ENCODE results near the gene TRIB2. TPM values are rescaled to one million over a fixed set of nuclear protein-coding genes. Genes with fewer than 3 reads are reported as not detected.

The TRIB2 gene
- total and polyA plus RNA-seq, 3 experiments from 2014 or later, result 9.4 to 48.6 (median 9.6) TPM

DNA sequence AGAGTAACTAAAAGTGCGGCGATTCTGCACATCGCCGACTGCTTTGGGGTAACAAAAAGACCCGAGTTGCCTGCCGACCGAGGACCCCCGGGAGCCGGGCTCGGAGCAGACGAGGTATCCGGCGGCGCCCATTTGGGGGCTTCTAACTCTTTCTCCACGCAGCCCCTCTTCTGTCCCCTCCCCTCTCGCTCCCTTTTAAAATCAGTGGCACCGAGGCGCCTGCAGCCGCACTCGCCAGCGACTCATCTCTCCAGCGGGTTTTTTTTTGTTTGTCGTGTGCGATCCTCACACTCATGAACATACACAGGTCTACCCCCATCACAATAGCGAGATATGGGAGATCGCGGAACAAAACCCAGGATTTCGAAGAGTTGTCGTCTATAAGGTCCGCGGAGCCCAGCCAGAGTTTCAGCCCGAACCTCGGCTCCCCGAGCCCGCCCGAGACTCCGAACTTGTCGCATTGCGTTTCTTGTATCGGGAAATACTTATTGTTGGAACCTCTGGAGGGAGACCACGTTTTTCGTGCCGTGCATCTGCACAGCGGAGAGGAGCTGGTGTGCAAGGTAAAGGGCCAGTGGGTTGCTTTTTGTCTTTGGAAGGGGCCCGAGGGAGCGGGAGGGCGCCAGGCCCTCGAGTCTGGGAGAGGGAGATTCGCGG, 1.4 kb downstream of the TRIB2 start:
- H3K36me3 Mint-ChIP-seq, result peaks cover 0 to 35% (median 10%) of the 10 kb centered on the region in 3 donors
- H3K4me3 Mint-ChIP-seq, result peak overlapping the region; percentile 93 to 100 (median 99)
- POLR2A ChIA-PET, result interaction anchor here (0.6 to 4.0 kb wide), 15 partner anchors 9 to 889 kb away, joined by 3 to 27 read pairs (median 8); no protein-coding TSS in a partner anchor

DNA sequence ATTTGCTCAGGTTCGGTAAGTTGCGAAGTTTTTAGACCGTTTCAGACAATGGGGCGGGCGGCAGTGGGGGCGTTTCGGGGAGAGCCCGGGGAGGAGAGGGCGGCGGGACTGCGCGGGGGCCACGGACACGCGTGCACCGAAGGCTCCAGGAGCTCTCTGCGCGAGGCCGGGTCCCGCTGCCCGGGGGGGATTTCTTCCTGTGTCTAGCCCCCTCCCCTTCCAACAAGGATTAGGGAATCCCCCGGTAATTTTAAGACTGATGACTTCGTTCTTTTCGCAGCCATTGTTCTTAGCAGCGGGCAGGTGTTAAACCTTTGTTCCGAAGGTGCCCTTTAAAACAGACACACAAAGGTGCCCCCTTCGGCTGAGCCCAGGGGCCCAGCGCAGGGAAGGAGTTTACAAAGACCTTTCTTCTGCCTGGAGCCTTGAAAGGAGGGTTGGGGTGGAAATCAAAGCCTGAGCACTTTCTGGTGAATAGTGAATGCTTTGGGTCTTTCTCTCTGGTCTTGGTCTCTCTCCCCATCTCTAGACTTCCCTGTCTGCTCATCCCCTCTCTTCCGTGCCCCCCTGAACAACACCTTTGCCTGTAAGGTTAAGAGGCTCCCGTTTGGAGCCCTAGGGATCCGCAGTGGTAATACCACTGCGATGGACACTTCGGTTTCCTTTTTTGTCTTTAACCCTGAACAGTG, 2.1 kb downstream of the TRIB2 start:
- Mint-ChIP-seq H3K4me3 (peak overlapping the region; percentile 93 to 100 (median 99)), H3K36me3 (peaks cover 0 to 42% (median 16%) of the 10 kb centered on the region in 3 donors), H3K4me1 (peaks cover 62 to 70% (median 64%) of the 10 kb centered on the region in 3 donors), H3K9me3 (peaks cover 0 to 2% (median 0%) of the 10 kb centered on the region in 5 donors), H3K27ac (peak overlapping the region; percentile 86 to 99 (median 96)), H3K27me3 (peaks cover 0 to 2% of the 10 kb centered on the region in 2 donors)
- peak in 4 of 5 donors; percentile 19 to 28 (median 24) for DNase-seq
- POLR2A ChIA-PET, result interaction anchor here (0.7 to 4.0 kb wide), 3 partner anchors 9 to 300 kb away, joined by 3 to 27 read pairs (median 13); no protein-coding TSS in a partner anchor
- no peaks in the 10 kb centered on the region for H3K27me3 ChIP-seq (ENCODE audit: insufficient read depth, low read length, poor library complexity, severe bottlenecking)
- H3K36me3 ChIP-seq (ENCODE audit: insufficient read depth, low read length), result peaks cover 14% of the 10 kb centered on the region
- CTCF ChIA-PET, result interaction anchor here (1.3 to 4.2 kb wide), 6 partner anchors 9 to 288 kb away, joined by 3 to 45 read pairs (median 20); no protein-coding TSS in a partner anchor
- peak overlapping the region; percentile 83 for H3K27ac ChIP-seq (ENCODE audit: low read depth, low read length)
- peak overlapping the region; percentile 80 for H3K4me3 ChIP-seq (ENCODE audit: low read length)
- H3K4me1 ChIP-seq (ENCODE audit: insufficient read depth, low read length), result peaks cover 54% of the 10 kb centered on the region
- H3K9me3 ChIP-seq (ENCODE audit: low read length), result no peaks in the 10 kb centered on the region

More for the DNA sequence above, 1.4 kb downstream of the TRIB2 start:
- Mint-ChIP-seq H3K27ac (peak overlapping the region; percentile 86 to 99 (median 96)), H3K4me1 (peaks cover 56 to 65% (median 57%) of the 10 kb centered on the region in 3 donors), H3K9me3 (peaks cover 0 to 2% (median 0%) of the 10 kb centered on the region in 5 donors), H3K27me3 (peaks cover 0 to 2% of the 10 kb centered on the region in 2 donors)
- no peaks in the 10 kb centered on the region for H3K27me3 ChIP-seq (ENCODE audit: insufficient read depth, low read length, poor library complexity, severe bottlenecking)
- H3K27ac ChIP-seq (ENCODE audit: low read depth, low read length), result peak overlapping the region; percentile 83
- H3K4me3 ChIP-seq (ENCODE audit: low read length), result peak overlapping the region; percentile 80
- peak in 3 of 5 donors; percentile 36 to 58 (median 38) for DNase-seq
- peaks cover 49% of the 10 kb centered on the region for H3K4me1 ChIP-seq (ENCODE audit: insufficient read depth, low read length)
- no peaks in the 10 kb centered on the region for H3K9me3 ChIP-seq (ENCODE audit: low read length)
- CTCF ChIA-PET, result interaction anchor here (0.7 to 4.2 kb wide), 16 partner anchors 9 to 889 kb away, joined by 3 to 76 read pairs (median 10); no protein-coding TSS in a partner anchor
- H3K36me3 ChIP-seq (ENCODE audit: insufficient read depth, low read length), result peaks cover 7% of the 10 kb centered on the region

DNA sequence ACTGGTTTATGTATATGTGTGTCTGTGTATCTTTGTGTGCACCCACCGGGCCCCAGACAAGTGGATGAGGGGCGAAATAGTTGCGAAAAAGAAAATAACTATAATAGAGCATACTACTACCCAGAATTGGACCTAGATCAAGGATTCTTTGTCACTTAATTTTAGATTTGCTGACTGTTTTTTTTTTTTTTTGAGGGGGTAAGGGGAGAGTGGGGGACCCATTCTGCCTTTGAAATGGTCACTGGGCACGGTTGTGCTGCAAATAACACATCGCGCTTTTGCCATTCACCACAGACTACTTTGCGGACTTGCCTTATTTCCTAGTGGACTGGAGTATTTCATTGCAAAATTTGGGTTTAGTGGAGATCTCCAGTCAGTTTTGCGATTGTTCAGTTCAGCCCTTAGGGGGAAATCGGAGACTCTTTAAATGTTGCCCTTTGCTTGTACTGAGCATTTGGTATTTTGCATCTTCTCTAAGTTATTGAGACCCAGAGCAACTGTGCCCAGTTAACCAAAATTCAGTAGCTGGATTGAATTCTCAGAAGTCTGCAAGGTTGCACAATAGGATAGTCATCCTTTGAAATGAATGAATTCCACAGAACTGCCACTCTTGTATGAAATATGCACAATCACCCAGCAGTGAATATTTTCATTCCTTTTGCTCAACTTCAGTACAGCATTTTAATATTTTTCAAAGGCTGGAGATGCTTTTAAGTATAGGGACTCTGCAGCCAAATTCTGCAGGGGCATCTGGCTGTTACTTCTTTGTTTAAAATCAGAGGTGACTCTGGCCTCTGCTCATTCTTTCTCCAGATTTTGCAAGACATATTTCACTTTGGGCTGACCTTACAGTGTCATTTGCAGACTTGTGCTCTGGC, 2.9 kb downstream of the TRIB2 start:
- POLR2A ChIA-PET, result interaction anchor here (0.7 kb wide), 1 partner anchor 277 kb away, joined by 3 read pairs; no protein-coding TSS in a partner anchor
- peaks cover 60% of the 10 kb centered on the region for H3K4me1 ChIP-seq (ENCODE audit: insufficient read depth, low read length)
- peaks cover 3 to 50% (median 21%) of the 10 kb centered on the region in 3 donors for H3K36me3 Mint-ChIP-seq

DNA sequence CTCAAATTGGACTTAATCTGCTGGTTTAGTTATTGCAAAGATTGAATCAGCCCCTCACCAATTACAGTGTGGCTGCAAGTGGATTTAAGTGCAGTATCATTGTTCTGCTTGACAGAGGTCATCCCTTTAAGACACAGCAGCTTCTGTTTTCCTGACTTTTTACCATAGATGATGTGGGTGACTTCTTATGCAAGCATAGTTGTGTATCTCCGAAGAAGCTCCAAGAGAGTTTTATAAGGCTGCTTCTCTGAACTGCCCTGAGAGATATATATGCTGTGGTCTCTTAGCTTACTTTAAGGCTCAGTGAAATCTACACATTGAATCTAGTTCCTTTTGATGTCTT, 3.5 kb downstream of the TRIB2 start:
- Histone ChIP-seq H3K36me3 (ENCODE audit: insufficient read depth, low read length) (peaks cover 28% of the 10 kb centered on the region), H3K4me3 (ENCODE audit: low read length) (peak overlapping the region; percentile 80), H3K4me1 (ENCODE audit: insufficient read depth, low read length) (peaks cover 60% of the 10 kb centered on the region), H3K27me3 (ENCODE audit: insufficient read depth, low read length, poor library complexity, severe bottlenecking) (no peaks in the 10 kb centered on the region), H3K9me3 (ENCODE audit: low read length) (no peaks in the 10 kb centered on the region), H3K27ac (ENCODE audit: low read depth, low read length) (no peak overlapping the region)
- Mint-ChIP-seq H3K36me3 (peaks cover 10 to 56% (median 24%) of the 10 kb centered on the region in 3 donors), H3K27me3 (peaks cover 0 to 2% of the 10 kb centered on the region in 2 donors), H3K4me3 (peak overlapping the region; percentile 93 to 100 (median 99)), H3K9me3 (peaks cover 0 to 2% (median 0%) of the 10 kb centered on the region in 5 donors), H3K4me1 (peaks cover 66 to 73% (median 70%) of the 10 kb centered on the region in 3 donors), H3K27ac (peak overlapping the region in 6 of 8 donors; percentile 27 to 88 (median 63))
- ChIA-PET POLR2A (interaction anchor here (0.6 to 0.7 kb wide), 2 partner anchors 277 to 287 kb away, joined by 3 read pairs; no protein-coding TSS in a partner anchor), CTCF (interaction anchor here (0.8 to 2.4 kb wide), 5 partner anchors 16 to 941 kb away, joined by 3 to 11 read pairs (median 4); no protein-coding TSS in a partner anchor)
- DNase-seq, result no peak

More for the DNA sequence above, 2.9 kb downstream of the TRIB2 start:
- peaks cover 0 to 2% of the 10 kb centered on the region in 2 donors for H3K27me3 Mint-ChIP-seq
- H3K4me1 Mint-ChIP-seq, result peaks cover 66 to 71% (median 70%) of the 10 kb centered on the region in 3 donors
- no peaks in the 10 kb centered on the region for H3K9me3 ChIP-seq (ENCODE audit: low read length)
- H3K27me3 ChIP-seq (ENCODE audit: insufficient read depth, low read length, poor library complexity, severe bottlenecking), result no peaks in the 10 kb centered on the region
- peak overlapping the region; percentile 80 for H3K4me3 ChIP-seq (ENCODE audit: low read length)
- H3K9me3 Mint-ChIP-seq, result peaks cover 0 to 2% (median 0%) of the 10 kb centered on the region in 5 donors
- H3K27ac ChIP-seq (ENCODE audit: low read depth, low read length), result peak overlapping the region; percentile 83
- no peak for DNase-seq
- H3K36me3 ChIP-seq (ENCODE audit: insufficient read depth, low read length), result peaks cover 22% of the 10 kb centered on the region
- peak overlapping the region; percentile 86 to 99 (median 96) for H3K27ac Mint-ChIP-seq
- H3K4me3 Mint-ChIP-seq, result peak overlapping the region; percentile 93 to 100 (median 99)
- CTCF ChIA-PET, result interaction anchor here (1.5 to 2.4 kb wide), 3 partner anchors 17 to 287 kb away, joined by 4 to 11 read pairs (median 10); no protein-coding TSS in a partner anchor

DNA sequence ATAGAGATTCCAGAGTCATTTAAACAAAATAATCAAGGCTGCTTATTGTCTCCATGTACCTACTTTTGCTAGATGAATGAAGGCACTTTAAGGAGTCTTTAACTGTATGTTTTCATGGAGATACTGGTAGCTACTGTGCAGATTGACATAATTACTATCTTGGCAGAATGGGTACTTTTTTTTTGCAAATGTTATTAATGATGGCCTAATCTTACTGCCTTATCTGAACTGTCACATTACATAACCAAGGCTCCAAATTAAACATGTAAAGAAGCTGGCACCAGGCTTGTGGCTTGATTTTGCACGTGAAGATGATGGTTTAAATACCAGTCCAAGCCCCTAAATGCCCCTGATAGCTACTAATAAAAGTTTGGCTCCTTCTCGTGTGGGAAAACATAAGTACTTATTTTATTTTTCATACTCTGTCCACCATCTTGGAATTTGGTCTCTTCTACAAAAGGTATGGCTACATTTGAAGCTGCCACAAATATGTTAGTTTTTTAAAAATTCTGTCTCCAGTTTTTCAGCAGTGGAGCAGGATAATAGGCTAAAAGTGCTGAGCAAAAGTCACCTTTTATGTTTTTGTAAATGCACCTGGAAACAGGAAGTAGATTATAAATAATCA, 4.1 kb downstream of the TRIB2 start:
- peaks cover 0 to 2% (median 0%) of the 10 kb centered on the region in 5 donors for H3K9me3 Mint-ChIP-seq
- POLR2A ChIA-PET, result interaction anchor here (0.6 to 1.7 kb wide), 5 partner anchors 16 to 970 kb away, joined by 3 to 4 read pairs (median 3); no protein-coding TSS in a partner anchor
- H3K27me3 Mint-ChIP-seq, result peaks cover 0 to 2% of the 10 kb centered on the region in 2 donors
- Histone ChIP-seq H3K27ac (ENCODE audit: low read depth, low read length) (no peak overlapping the region), H3K9me3 (ENCODE audit: low read length) (no peaks in the 10 kb centered on the region), H3K4me3 (ENCODE audit: low read length) (peak overlapping the region; percentile 80), H3K36me3 (ENCODE audit: insufficient read depth, low read length) (peaks cover 35% of the 10 kb centered on the region), H3K4me1 (ENCODE audit: insufficient read depth, low read length) (peaks cover 60% of the 10 kb centered on the region), H3K27me3 (ENCODE audit: insufficient read depth, low read length, poor library complexity, severe bottlenecking) (no peaks in the 10 kb centered on the region)
- peak overlapping the region; percentile 93 to 100 (median 99) for H3K4me3 Mint-ChIP-seq
- peaks cover 10 to 62% (median 24%) of the 10 kb centered on the region in 3 donors for H3K36me3 Mint-ChIP-seq
- peak overlapping the region in 7 of 8 donors; percentile 43 to 88 (median 64) for H3K27ac Mint-ChIP-seq
- peaks cover 66 to 73% (median 70%) of the 10 kb centered on the region in 3 donors for H3K4me1 Mint-ChIP-seq
- DNase-seq, result no peak
- CTCF ChIA-PET, result interaction anchor here (0.7 to 2.4 kb wide), 7 partner anchors 16 to 941 kb away, joined by 3 to 11 read pairs (median 4); no protein-coding TSS in a partner anchor

DNA sequence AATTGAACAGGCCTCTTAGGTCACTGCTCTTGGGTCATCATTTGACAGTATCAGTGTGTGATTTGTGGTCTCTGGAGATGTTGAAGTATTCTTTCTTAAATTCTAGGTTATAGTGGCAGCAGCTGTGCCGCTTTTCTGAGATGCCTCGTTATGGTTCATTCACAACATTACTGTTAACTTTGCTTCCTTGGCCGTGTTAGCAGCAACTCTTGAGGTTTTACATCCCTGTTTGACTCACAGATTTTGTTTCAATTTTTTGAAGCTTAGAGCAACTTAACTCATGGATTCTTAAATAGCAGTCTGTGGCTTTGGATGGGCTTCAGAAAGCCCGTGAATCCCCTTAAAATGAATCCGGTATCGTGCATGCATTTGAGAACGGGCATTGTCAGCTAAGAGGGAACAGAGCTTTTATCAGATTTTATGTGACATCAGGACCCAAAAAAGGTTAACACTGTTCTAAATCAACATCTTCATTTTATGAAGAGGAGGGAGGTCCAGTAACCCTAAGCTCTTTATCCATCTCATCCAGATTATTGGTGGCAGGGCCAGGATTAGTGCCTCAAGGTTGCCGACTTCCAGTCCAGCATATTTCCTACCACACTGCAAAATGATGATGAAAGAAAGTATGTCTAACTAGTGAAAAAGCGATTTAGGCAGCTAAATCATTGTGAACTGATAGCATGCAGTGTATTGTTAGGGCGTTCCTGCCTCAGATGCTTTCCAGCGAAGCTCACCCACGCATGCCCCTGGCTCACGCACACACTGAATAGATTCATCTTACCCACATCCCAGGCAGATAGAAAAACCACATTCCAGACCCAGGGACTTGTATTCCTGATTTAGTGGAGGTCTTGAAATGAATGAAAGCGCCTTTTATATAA, 5.1 kb downstream of the TRIB2 start:
- Histone ChIP-seq H3K9me3 (ENCODE audit: low read length) (no peaks in the 10 kb centered on the region), H3K36me3 (ENCODE audit: insufficient read depth, low read length) (peaks cover 44% of the 10 kb centered on the region), H3K27me3 (ENCODE audit: insufficient read depth, low read length, poor library complexity, severe bottlenecking) (no peaks in the 10 kb centered on the region), H3K27ac (ENCODE audit: low read depth, low read length) (no peak overlapping the region), H3K4me1 (ENCODE audit: insufficient read depth, low read length) (peaks cover 69% of the 10 kb centered on the region), H3K4me3 (ENCODE audit: low read length) (peak overlapping the region; percentile 33)
- peaks cover 10 to 68% (median 24%) of the 10 kb centered on the region in 3 donors for H3K36me3 Mint-ChIP-seq
- ChIA-PET CTCF (interaction anchor here (0.7 to 2.4 kb wide), 5 partner anchors 209 to 942 kb away, joined by 3 to 11 read pairs (median 4); no protein-coding TSS in a partner anchor), POLR2A (interaction anchor here (0.7 to 1.7 kb wide), 3 partner anchors 15 to 971 kb away, joined by 3 to 4 read pairs (median 4); no protein-coding TSS in a partner anchor)
- no peak for DNase-seq
- H3K27ac Mint-ChIP-seq, result peak overlapping the region; percentile 41 to 88 (median 63)
- H3K27me3 Mint-ChIP-seq, result no peaks in the 10 kb centered on the region
- H3K4me3 Mint-ChIP-seq, result peak overlapping the region; percentile 93 to 100 (median 99)
- H3K9me3 Mint-ChIP-seq, result peaks cover 0 to 2% (median 0%) of the 10 kb centered on the region in 5 donors
- peaks cover 72 to 79% (median 76%) of the 10 kb centered on the region in 3 donors for H3K4me1 Mint-ChIP-seq
